GM12878 (cell line): ENCODE data around the gene SP1.

Experiments used
- EZH2 ChIP-seq: IDR thresholded peaks from 2 replicates; pipeline ENCODE4 v1.6.1; 2012; ENCODE audit warnings: low read depth, mild to moderate bottlenecking, control low read depth, inconsistent platforms, low read length, borderline replicate concordance; ENCODE audit not compliant: control insufficient read depth
- MEF2A ChIP-seq: IDR thresholded peaks from 2 replicates; pipeline ENCODE4 v1.6.1; 2011; ENCODE audit warnings: low read depth, mild to moderate bottlenecking, low read length, moderate library complexity; ENCODE audit not compliant: insufficient read depth
- POLR2A ChIP-seq: IDR thresholded peaks from 2 replicates; pipeline ENCODE4 v1.6.1; 2011; ENCODE audit warnings: low read depth, mild to moderate bottlenecking, low read length
- RB1 ChIP-seq: fragments of 450-650 bp; formaldehyde crosslinking; IDR thresholded peaks from 2 replicates; pipeline ENCODE4 v1.6.1; 2017; ENCODE audit warnings: mild to moderate bottlenecking, borderline replicate concordance
- TCF12 ChIP-seq: IDR thresholded peaks from 2 replicates; pipeline ENCODE4 v1.6.1; 2011; ENCODE audit warnings: low read depth, mild to moderate bottlenecking, low read length
- YY1 ChIP-seq: IDR thresholded peaks from 2 replicates; pipeline ENCODE4 v1.6.1; 2011; ENCODE audit warnings: low read depth, mild to moderate bottlenecking, low read length
- TF ChIP-seq, protein P1 (sequence below), 3 experiments: IDR thresholded peaks in 2 of 3; conservative IDR thresholded peaks in 1 of 3; 2 replicates each; pipeline ENCODE4 v1.5.1; 2011; ENCODE audit warnings: low read depth in 3 of 3, low read length in 3 of 3, mild to moderate bottlenecking in 3 of 3, control low read depth in 2 of 3, moderate library complexity in 2 of 3, inconsistent platforms in 1 of 3, mixed read lengths in 1 of 3; ENCODE audit not compliant: control insufficient read depth in 2 of 3, insufficient read depth in 1 of 3; ENCODE audit errors: extremely low read depth in 1 of 3

DNA sequence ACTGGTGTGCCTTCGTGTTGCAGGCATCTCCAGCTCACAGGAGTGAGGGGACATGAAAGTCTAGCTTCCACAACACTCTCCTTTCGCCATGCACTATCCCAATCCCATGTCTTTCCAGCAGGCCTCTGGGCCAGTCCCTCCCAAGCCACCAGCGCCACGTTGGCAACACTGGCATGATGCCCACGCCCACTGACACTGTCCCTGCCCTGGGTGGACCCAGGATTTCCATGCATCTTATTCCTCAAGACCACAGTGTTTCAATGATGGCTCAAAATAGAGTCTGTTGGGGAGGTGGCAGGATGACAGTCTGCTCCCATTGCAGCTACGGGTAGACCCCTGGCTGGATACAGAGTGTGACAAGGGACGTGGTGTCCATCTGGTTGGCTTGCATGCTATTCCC lies 46.1 kb upstream of the SP1 start:
- TF ChIP-seq POLR2A (no peak), EZH2 (no peak), YY1 (no peak), MEF2A (no peak), RB1 (no peak), TCF12 (no peak)
- TF ChIP-seq, protein P1, sequence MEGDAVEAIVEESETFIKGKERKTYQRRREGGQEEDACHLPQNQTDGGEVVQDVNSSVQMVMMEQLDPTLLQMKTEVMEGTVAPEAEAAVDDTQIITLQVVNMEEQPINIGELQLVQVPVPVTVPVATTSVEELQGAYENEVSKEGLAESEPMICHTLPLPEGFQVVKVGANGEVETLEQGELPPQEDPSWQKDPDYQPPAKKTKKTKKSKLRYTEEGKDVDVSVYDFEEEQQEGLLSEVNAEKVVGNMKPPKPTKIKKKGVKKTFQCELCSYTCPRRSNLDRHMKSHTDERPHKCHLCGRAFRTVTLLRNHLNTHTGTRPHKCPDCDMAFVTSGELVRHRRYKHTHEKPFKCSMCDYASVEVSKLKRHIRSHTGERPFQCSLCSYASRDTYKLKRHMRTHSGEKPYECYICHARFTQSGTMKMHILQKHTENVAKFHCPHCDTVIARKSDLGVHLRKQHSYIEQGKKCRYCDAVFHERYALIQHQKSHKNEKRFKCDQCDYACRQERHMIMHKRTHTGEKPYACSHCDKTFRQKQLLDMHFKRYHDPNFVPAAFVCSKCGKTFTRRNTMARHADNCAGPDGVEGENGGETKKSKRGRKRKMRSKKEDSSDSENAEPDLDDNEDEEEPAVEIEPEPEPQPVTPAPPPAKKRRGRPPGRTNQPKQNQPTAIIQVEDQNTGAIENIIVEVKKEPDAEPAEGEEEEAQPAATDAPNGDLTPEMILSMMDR (IDR thresholded peaks at IDR 0.05 in 2 of 3, conservative IDR thresholded peaks at IDR 0.05 in 1 of 3; ENCODE audit: control insufficient read depth in 2 of 3, extremely low read depth in 1 of 3, insufficient read depth in 1 of 3, low read depth in 3 of 3, low read length in 3 of 3): no peak
